K562 (cell line): ENCODE data around the gene SHROOM3. TPM values are rescaled to one million over a fixed set of nuclear protein-coding genes. Genes with fewer than 3 reads are reported as not detected.

Experiments used
- ATAC-seq: fragments of 200-7000 bp; cut with Tn5 transposase; 3 replicates; pipeline ENCODE4 v1.9.1; 2020; ENCODE audit warnings: moderate library complexity
- BruUV-seq: library from RNA; stranded (reverse); fragments of 400-500 nt; replicated peaks from 2 replicates; lab custom pipeline; 2021; lab: Mats Ljungman, UMichigan
- CTCF ChIA-PET: fragments of 300-600 bp; formaldehyde crosslinking; extraction: SDS; loops from one replicate; lab custom pipeline; 2021; ENCODE audit warnings: low intra/inter-chr PET ratio; lab: Yijun Ruan, JAX
- POLR2A ChIA-PET: fragments of 300-600, 350-650 bp; sonication (Branson Sonifier 250); formaldehyde crosslinking; extraction: SDS; loops from one replicate; lab custom pipeline; 2021; ENCODE audit warnings: antibody characterized with exemption, inconsistent platforms; lab: Yijun Ruan, JAX
- DNase-seq, 4 experiments: peaks; one replicate each; pipeline versions ENCODE4 v3.0.0 to v3.0.0-alpha.2; 2011 to 2018; ENCODE audit warnings: low spot score in 3 of 4, mixed read lengths in 3 of 4; ENCODE audit errors: extremely low read depth in 1 of 4
- FAIRE-seq: peaks from 2 replicates; lab custom pipeline; 2011; peaks lifted over from hg19 to GRCh38; lab: Jason Lieb, UNC
- H2AFZ ChIP-seq: 2 replicates; pipeline ENCODE4 v1.6.0; 2011; ENCODE audit warnings: low read depth, low read length, control low read depth, inconsistent platforms
- H3K27ac ChIP-seq: fragments of 200-600 bp; 3 replicates; pipeline ENCODE4 v1.8.0; 2011; ENCODE audit warnings: low read depth, mild to moderate bottlenecking, control low read depth, inconsistent platforms, low read length, moderate library complexity, mixed read lengths; ENCODE audit errors: extremely low read depth
- H3K27me3 ChIP-seq, 2 experiments: fragments of 300-600 bp in 1 of 2; 2 replicates in 1 of 2; 3 replicates in 1 of 2; pipeline versions ENCODE4 v1.6.0 to v1.8.0; 2011; ENCODE audit warnings: inconsistent platforms in 2 of 2, low read length in 2 of 2, mild to moderate bottlenecking in 1 of 2, mixed read lengths in 1 of 2, moderate library complexity in 1 of 2; ENCODE audit not compliant: control insufficient read depth in 2 of 2, insufficient read depth in 2 of 2
- H3K36me3 ChIP-seq: fragments of 300-600 bp; 3 replicates; pipeline ENCODE4 v1.8.0; 2011; ENCODE audit warnings: mild to moderate bottlenecking, low read length, inconsistent platforms; ENCODE audit not compliant: control insufficient read depth, insufficient read depth
- H3K4me1 ChIP-seq, 2 experiments: fragments of 200-600 bp in 1 of 2; replicated peaks in 1 of 2; 2 replicates in 1 of 2; 3 replicates in 1 of 2; pipeline versions ENCODE4 v1.5.1 to v1.8.0; 2011; ENCODE audit warnings: inconsistent platforms in 2 of 2, low read length in 2 of 2, mild to moderate bottlenecking in 1 of 2, mixed read lengths in 1 of 2, moderate library complexity in 1 of 2; ENCODE audit not compliant: control insufficient read depth in 2 of 2, insufficient read depth in 2 of 2
- H3K4me2 ChIP-seq: 2 replicates; pipeline ENCODE4 v1.6.1; 2011; ENCODE audit warnings: low read length, control low read depth, inconsistent platforms, mixed read lengths; ENCODE audit not compliant: insufficient read depth
- H3K4me3 ChIP-seq: fragments of 200-600 bp; sonication (generic), shearing (Covaris generic); 2 replicates; pipeline ENCODE4 v1.5.1; 2016; ENCODE audit warnings: control low read depth, inconsistent platforms
- H3K79me2 ChIP-seq: fragments of 200-600 bp; 3 replicates; pipeline ENCODE4 v1.8.0; 2011; ENCODE audit warnings: low read length, inconsistent platforms; ENCODE audit not compliant: control insufficient read depth, insufficient read depth
- H3K9ac ChIP-seq, 2 experiments: 2 replicates each; pipeline versions ENCODE4 v1.6.0 to v1.6.1; 2011; ENCODE audit warnings: low read depth in 2 of 2, low read length in 2 of 2, control low read depth in 1 of 2, inconsistent platforms in 1 of 2, mild to moderate bottlenecking in 1 of 2, mixed read lengths in 1 of 2; ENCODE audit not compliant: insufficient read depth in 1 of 2
- H3K9me1 ChIP-seq: one replicate; pipeline ENCODE4 v1.6.0; 2011; ENCODE audit warnings: inconsistent platforms, mild to moderate bottlenecking, low read length, moderate library complexity; ENCODE audit not compliant: control insufficient read depth, insufficient read depth
- H3K9me3 ChIP-seq: replicated peaks from 2 replicates; pipeline ENCODE4 v1.5.1; 2011; ENCODE audit warnings: low read depth, low read length, inconsistent platforms; ENCODE audit not compliant: control insufficient read depth, insufficient read depth
- H4K20me1 ChIP-seq: replicated peaks from 2 replicates; pipeline ENCODE4 v1.6.1; 2011; ENCODE audit warnings: low read length, inconsistent platforms, mixed read lengths; ENCODE audit not compliant: control insufficient read depth, insufficient read depth
- BRF1 ChIP-seq: IDR thresholded peaks from 3 replicates; pipeline ENCODE4 v1.6.1; 2011; ENCODE audit warnings: borderline replicate concordance, mild to moderate bottlenecking; ENCODE audit not compliant: insufficient read length; ENCODE audit errors: extremely low read depth
- E2F3 ChIP-seq: fragments of 250-450 bp; sonication (Bioruptor Pico); IDR thresholded peaks from 2 replicates; pipeline ENCODE4 v1.4.0; 2020; ENCODE audit warnings: mild to moderate bottlenecking
- ETV6 ChIP-seq, 3 experiments: fragments of 150-350 bp in 1 of 3; sonication (generic) in 1 of 3; formaldehyde crosslinking in 1 of 3; IDR thresholded peaks; 2 replicates each; pipeline versions ENCODE4 v1.6.1 to v1.8.0; 2014 to 2022; ENCODE audit warnings: borderline replicate concordance in 2 of 3, low read depth in 2 of 3, antibody characterized with exemption in 1 of 3, low read length in 1 of 3, mild to moderate bottlenecking in 1 of 3, missing genetic modification reagents in 1 of 3
- EZH2 ChIP-seq: IDR thresholded peaks from 2 replicates; pipeline ENCODE4 v1.6.1; 2012; ENCODE audit warnings: low read depth, mild to moderate bottlenecking, inconsistent platforms, low read length, borderline replicate concordance
- GABPB1 ChIP-seq: sonication (generic); formaldehyde crosslinking; IDR thresholded peaks from 2 replicates; pipeline ENCODE4 v1.8.0; 2022; ENCODE audit warnings: mild to moderate bottlenecking, missing genetic modification reagents
- KHSRP ChIP-seq: fragments of 450-650 bp; IDR thresholded peaks from 2 replicates; pipeline ENCODE4 v1.6.1; 2017
- MAFG ChIP-seq: fragments of 450-650 bp; conservative IDR thresholded peaks from 2 replicates; pipeline ENCODE4 v1.6.1; 2016; ENCODE audit warnings: missing genetic modification characterization, missing compliant biosample characterization
- MEIS2 ChIP-seq: fragments of 450-650 bp; IDR thresholded peaks from 2 replicates; pipeline ENCODE4 v1.6.1; 2014; ENCODE audit warnings: mild to moderate bottlenecking; ENCODE audit not compliant: partially characterized antibody
- SMARCA5 ChIP-seq: fragments of 450-650 bp; IDR thresholded peaks from 2 replicates; pipeline ENCODE4 v1.6.1; 2016
- ZNF699 ChIP-seq: fragments of 250-450 bp; sonication (Bioruptor Pico); IDR thresholded peaks from 2 replicates; pipeline ENCODE4 v1.8.0; 2021; ENCODE audit warnings: mild to moderate bottlenecking, moderate library complexity; ENCODE audit not compliant: insufficient replicate concordance
- ZNF785 ChIP-seq: fragments of 250-450 bp; sonication (Bioruptor Pico); IDR thresholded peaks from 2 replicates; pipeline ENCODE4 v1.4.0; 2020; ENCODE audit warnings: mild to moderate bottlenecking
- WGBS: fragments of 100-300 bp; shearing (Covaris generic); methylation state at CpG from one replicate; pipeline ENCODE4 v1.1.6; 2016; ENCODE audit warnings: low coverage, mixed read lengths; ENCODE audit not compliant: insufficient coverage; ENCODE audit errors: missing lambda C conversion rate; 5-methylcytosine and 5-hydroxymethylcytosine counted together
- in situ Hi-C: fragments of 300-500 bp; cut with MboI; formaldehyde crosslinking; loops from 4 replicates; pipeline ENCODE4 v1.15.0; 2018; ENCODE audit warnings: inconsistent platforms, mixed read lengths
- intact Hi-C: fragments of 100-400 bp; cut with micrococcal nuclease; formaldehyde crosslinking; loops from 2 replicates; pipeline ENCODE4 v1.14.2; 2022
- polyA plus RNA-seq, 8 experiments: library from polyadenylated mRNA; depleted of rRNA in 4 of 8; stranded (reverse) in 5 of 8; unstranded in 3 of 8; fragments of >200 nt; fragmentation: Nextera tagmentation in 2 of 8; fragmentation: Illumina TruSeq in 1 of 8; extraction: Ambion mirVana in 2 of 8; extraction: Trizol in 1 of 8; gene quantifications; 2 replicates each; pipeline versions ENCODE4 v1.2.1 to v1.2.3, GENCODE V29; 2011 to 2014; ENCODE audit warnings: inconsistent platforms in 1 of 8, missing spikeins in 1 of 8
- total RNA-seq, 7 experiments: library from RNA; depleted of rRNA in 6 of 7; stranded (reverse); fragments of >200 nt in 6 of 7; fragmentation: Illumina TruSeq in 2 of 7; extraction: Trizol in 2 of 7; gene quantifications; 2 replicates each; pipeline versions ENCODE4 v1.2.1 to v1.2.3, GENCODE V29; 2011 to 2021; ENCODE audit warnings: low replicate concordance in 1 of 7
- TF ChIP-seq, protein P1 (sequence below): sonication (generic); IDR thresholded peaks from 2 replicates; pipeline ENCODE4 v1.6.1; 2016
- TF ChIP-seq, protein P2 (sequence below), 2 experiments: fragments of 200-800 bp in 1 of 2; sonication (Bioruptor generic) in 1 of 2; sonication (generic) in 1 of 2; formaldehyde crosslinking in 1 of 2; IDR thresholded peaks in 1 of 2; conservative IDR thresholded peaks in 1 of 2; 2 replicates each; pipeline versions ENCODE4 v1.5.0 to v1.6.1; 2016 to 2020; ENCODE audit warnings: missing compliant biosample characterization in 1 of 2, missing genetic modification characterization in 1 of 2, missing genetic modification reagents in 1 of 2

Gene SHROOM3
- total and polyA plus RNA-seq, 9 of the 15 experiments (the other 6 are each of a cell fraction or from before 2014, with no cell fraction given) = 0.01 to 0.07 TPM; not detected in 7

- in situ Hi-C loops = no loop called here
- FAIRE-seq = no peak
These were observed 305.2 kb downstream of the SHROOM3 start for GRCh38 chr4:76740192-76740591.

GRCh38 chr4:76740866-76741662 lies 306.0 kb downstream of the SHROOM3 start:
- in situ Hi-C loops (no loop called here), intact Hi-C loops (no loop called here)
- Histone ChIP-seq H3K9ac (no peak overlapping the region), H3K9me1 (peaks cover 2% of the 10 kb centered on the region), H3K4me2 (no peak overlapping the region), H3K27ac (no peak overlapping the region), H3K4me1 (peaks cover 0 to 14% of the 10 kb centered on the region in 2 experiments; a peak in 1 of 5 replicates), H3K36me3 (no peaks in the 10 kb centered on the region), H2AFZ (no peak overlapping the region), H3K4me3 (no peak overlapping the region), H3K79me2 (no peaks in the 10 kb centered on the region), H3K27me3 (peaks cover 38 to 42% of the 10 kb centered on the region in 2 experiments; a peak in 4 of 5 replicates), H4K20me1 (no peaks in the 10 kb centered on the region), H3K9me3 (no peaks in the 10 kb centered on the region; the same call in 1 of the 2 replicates)
- POLR2A ChIA-PET = no interaction called here
- no peak for DNase-seq
- CTCF ChIA-PET = no interaction called here
- FAIRE-seq = no peak
- WGBS = 30% methylated on average over 50 of the region's 85 CpGs
- no TSS peak for BruUV-seq
- ATAC-seq = peak; percentile 25; the same call in 2 of the 3 replicates
- TF ChIP-seq ZNF785 (CRISPR knock-in tag) (no peak), E2F3 (CRISPR knock-in tag) (no peak), SMARCA5 (no peak), ETV6 (IDR thresholded peaks at IDR 0.05; ENCODE audit: borderline replicate concordance in 1 of 2, low read depth in 2 of 2, low read length in 1 of 2) (no peak), ETV6 (CRISPR knock-in tag; IDR thresholded peaks at IDR 0.05; ENCODE audit: borderline replicate concordance) (no peak), MAFG (tag) (no peak), KHSRP (no peak), MEIS2 (no peak), ZNF699 (CRISPR knock-in tag) (no peak), BRF1 (no peak)
- TF ChIP-seq, protein P1, sequence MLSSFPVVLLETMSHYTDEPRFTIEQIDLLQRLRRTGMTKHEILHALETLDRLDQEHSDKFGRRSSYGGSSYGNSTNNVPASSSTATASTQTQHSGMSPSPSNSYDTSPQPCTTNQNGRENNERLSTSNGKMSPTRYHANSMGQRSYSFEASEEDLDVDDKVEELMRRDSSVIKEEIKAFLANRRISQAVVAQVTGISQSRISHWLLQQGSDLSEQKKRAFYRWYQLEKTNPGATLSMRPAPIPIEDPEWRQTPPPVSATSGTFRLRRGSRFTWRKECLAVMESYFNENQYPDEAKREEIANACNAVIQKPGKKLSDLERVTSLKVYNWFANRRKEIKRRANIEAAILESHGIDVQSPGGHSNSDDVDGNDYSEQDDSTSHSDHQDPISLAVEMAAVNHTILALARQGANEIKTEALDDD = no peak
- TF ChIP-seq, protein P2, sequence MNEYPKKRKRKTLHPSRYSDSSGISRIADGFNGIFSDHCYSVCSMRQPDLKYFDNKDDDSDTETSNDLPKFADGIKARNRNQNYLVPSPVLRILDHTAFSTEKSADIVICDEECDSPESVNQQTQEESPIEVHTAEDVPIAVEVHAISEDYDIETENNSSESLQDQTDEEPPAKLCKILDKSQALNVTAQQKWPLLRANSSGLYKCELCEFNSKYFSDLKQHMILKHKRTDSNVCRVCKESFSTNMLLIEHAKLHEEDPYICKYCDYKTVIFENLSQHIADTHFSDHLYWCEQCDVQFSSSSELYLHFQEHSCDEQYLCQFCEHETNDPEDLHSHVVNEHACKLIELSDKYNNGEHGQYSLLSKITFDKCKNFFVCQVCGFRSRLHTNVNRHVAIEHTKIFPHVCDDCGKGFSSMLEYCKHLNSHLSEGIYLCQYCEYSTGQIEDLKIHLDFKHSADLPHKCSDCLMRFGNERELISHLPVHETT (CRISPR knock-in tag; conservative IDR thresholded peaks at IDR 0.05 in 1 of 2, IDR thresholded peaks at IDR 0.05 in 1 of 2) = no peak

More at GRCh38 chr4:76740192-76740591, 305.2 kb downstream of the SHROOM3 start:
- Histone ChIP-seq H3K79me2 (no peaks in the 10 kb centered on the region), H3K9ac (no peak overlapping the region), H3K9me1 (peaks cover 2% of the 10 kb centered on the region), H3K27ac (no peak overlapping the region), H3K36me3 (no peaks in the 10 kb centered on the region), H3K27me3 (peaks cover 38 to 42% of the 10 kb centered on the region in 2 experiments; a peak in 4 of 5 replicates), H3K4me3 (no peak overlapping the region), H4K20me1 (no peaks in the 10 kb centered on the region), H3K9me3 (no peaks in the 10 kb centered on the region; the same call in 1 of the 2 replicates), H2AFZ (no peak overlapping the region), H3K4me1 (peaks cover 0 to 14% of the 10 kb centered on the region in 2 experiments; a peak in 1 of 5 replicates), H3K4me2 (no peak overlapping the region)
- no TSS peak for BruUV-seq
- ChIA-PET CTCF (no interaction called here), POLR2A (no interaction called here)
- intact Hi-C loops = no loop called here
- DNase-seq (no peak), ATAC-seq (no peak)
- WGBS = 2% methylated on average over 24 of the region's 24 CpGs
- TF ChIP-seq GABPB1 (CRISPR knock-in tag) = no peak
- 0 out of 2 replicates have a peak, but pooled peaks have one; percentile 47 for TF ChIP-seq EZH2
